ENCODE data around the gene HSH2D.

The HSH2D gene

DNA sequence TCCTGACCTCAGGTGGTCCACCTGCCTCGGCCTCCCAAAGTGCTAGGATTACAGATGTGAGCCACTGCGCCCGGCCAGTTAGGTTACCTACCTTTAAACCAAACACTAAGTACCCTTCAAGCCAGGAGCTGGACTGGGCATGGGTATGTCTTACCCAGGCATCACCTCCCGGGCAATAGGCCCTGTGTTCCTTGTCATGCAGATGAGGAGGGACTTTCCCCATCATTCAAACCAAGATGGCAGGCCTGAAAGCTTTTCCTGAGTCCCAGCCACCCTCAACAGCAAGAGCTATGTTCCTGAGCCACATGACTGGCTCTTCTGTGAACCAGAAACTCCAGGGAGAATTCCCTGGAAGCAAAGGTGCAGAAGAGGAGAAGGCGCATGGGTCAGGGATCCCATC lies 22.3 kb upstream of the HSH2D start:
- no peak for DNase-seq

DNA sequence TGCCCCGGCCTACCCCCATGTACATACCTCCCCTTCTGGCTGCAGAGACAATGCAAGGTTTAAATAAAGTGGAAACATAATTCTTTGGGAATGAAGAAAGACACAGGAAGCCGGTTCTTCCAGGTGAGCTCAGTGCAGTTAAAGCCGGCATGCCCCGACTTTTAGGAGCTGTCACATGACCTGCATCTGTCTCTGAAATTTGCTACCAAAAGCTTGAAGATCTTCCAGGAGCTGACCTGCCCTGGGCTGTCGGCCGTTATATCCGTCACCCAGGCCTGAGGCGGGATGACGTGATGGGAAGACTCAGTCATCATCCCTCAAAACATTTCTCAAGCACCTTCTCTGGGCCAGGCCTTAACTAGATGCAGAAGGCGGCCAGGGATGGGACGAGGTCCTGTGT lies 21.5 kb upstream of the HSH2D start:
- no peak for DNase-seq

DNA sequence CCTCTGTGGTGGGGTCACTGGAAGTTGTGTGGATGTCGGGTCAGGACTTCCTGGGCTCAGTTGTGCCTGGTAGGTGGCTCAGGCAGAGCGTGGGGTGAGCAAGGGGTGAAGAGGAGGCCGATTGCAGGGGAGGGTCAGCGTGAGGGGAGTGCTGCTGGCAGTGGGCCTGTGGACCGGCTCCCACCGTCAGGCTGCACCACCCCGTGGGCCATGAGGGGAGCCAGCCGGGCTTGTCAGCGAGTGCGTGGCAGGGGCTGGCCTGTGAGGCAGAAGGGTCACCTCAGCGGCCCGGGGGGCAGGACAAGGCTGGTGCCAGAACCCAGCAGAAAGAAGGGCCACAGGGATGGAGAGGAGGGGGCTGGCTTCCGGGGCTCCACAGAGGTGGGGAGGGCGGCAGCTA lies 18.5 kb upstream of the HSH2D start:
- no peak for DNase-seq

DNA sequence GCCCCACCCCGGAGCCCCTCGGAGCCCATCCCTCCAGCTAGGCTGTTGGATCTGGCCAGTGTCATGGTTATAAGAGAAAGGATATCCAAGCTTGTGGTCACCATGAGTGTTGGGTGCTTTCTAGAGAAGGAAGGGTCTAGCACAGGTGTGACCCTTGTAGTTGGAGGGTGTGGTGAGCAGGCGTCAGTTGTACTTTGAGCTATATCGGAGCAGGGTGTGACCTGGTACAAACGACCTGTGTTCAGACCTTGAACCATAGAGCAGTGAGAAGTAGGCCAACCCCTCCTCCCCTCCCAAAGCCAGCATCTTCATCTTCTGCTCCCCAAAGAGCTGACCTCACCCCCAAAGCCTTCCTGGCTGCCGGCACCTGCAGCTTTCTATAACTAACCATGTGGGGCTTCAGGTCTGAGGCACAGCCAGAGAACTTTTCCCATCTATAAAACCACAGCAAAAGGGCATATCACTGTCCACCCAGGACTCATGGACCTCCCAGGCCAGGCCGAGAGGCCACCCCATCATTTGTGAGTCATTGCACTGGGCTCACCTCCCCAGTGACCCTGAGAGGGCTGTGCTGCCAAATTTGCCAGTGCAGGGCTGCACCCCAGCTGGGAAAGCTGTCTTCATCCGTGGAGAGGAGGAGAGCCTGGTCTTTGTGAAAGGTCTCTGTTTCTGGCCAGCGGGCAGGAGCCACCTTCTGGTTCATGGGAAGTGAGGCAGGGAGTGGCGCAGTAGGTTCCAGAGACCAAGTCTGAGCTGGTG lies 17.6 kb upstream of the HSH2D start:
- DNase-seq, result no peak

DNA sequence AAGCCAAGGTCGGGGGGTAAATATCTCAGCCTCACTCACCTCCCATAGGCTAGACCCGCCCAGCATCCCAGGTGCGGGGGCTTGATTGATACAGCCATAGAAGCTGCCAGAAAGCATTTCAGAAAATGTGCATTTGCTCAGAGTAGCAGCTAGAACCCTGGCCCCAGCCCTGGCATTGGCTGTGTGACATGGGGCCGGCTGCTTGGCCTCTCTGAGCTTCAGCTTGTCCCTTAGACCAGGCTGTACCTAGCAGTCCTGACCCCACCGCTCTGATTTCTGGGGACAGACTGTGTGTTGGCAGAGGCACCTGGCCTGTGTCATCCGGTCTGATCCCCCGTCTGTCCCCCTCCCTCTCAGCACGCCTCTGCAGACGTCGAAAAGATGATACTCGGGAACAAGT lies 16.4 kb upstream of the HSH2D start:
- DNase-seq, result no peak

DNA sequence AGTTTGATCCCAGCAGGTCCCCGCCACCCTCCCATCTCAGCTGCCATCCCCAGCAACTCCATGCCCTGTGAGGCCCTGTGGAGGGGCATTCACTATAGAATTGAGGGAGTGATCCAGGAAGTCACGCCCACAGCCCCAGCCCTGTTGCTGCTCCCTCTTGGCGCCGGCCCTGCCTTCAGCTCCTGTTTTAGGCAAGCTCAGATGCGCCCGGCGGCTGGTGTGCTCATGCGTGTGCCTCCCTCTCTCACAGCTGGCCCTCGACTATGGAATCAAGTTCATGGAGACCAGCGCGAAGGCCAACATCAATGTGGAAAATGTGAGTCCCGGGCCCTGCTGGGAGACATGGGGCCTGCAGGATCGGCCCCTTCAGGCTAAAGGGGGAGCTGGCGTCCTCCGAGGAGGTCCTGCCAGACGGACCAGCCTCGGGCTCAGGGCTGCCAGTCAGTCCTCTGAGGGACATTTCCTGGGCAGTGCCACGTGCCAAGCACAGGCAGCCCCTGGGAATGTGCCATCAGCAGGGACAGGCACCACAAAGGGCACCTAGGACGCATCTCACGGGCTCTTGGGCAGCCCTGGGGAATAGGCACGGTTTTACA lies 15.6 kb upstream of the HSH2D start:
- no peak for DNase-seq

DNA sequence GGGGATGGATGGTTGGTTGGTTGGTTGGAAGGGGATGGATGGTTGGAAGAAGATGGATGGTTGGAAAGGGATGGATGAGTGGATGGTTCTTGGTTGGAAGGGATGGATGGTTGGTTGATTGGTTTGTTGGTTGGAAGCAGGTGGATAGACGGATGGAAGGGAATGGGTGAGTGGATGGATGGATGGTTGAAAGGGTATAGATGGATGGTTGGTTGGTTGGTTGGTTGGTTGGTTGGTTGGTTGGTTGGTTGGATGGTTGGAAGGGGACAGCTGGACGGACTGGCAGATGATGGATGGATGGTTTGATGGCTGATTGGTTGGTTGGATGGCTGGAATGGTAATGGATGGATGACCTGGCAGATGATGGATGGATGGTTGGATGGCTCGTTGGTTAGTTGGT lies 11.8 kb upstream of the HSH2D start:
- DNase-seq, result no peak

DNA sequence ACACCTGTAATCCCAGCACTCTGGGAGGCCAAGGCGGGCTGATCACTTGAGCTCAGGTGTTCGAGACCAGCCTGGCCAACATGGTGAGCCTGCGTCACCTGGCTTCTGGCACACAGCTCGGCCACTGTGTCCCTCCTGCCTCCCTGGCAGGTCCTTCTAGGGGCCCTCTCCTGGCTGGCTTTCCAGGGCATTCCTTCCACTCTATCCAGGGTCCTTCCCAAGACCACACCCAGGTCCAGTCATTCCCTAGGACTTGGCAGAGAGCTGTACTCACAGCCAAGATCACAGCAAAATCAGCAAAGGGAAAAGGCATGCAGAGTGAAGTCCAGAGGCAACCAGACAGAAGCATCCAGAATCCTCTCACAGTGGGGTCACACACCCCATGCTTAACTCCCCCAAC lies 9.7 kb upstream of the HSH2D start:
- DNase-seq, result no peak

DNA sequence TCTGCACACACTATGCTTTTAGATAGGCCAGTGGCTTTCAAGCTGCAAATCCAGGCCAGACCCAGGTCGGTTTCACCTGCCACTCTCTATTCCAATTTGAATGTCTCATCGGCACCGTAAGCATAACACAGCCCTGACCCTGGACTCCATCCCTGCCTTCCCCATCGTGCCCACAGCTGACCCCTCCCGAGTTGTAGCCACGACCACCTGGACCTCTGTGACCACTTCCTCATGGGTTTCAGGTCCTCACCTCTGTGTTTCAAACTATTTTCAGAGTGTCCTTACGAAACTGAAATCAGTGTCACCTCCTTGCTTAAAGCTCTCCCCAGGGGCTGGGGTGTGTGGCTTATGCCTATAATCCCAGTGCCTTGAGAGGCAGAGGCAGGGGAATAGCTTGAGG lies 9.0 kb upstream of the HSH2D start:
- DNase-seq, result no peak

DNA sequence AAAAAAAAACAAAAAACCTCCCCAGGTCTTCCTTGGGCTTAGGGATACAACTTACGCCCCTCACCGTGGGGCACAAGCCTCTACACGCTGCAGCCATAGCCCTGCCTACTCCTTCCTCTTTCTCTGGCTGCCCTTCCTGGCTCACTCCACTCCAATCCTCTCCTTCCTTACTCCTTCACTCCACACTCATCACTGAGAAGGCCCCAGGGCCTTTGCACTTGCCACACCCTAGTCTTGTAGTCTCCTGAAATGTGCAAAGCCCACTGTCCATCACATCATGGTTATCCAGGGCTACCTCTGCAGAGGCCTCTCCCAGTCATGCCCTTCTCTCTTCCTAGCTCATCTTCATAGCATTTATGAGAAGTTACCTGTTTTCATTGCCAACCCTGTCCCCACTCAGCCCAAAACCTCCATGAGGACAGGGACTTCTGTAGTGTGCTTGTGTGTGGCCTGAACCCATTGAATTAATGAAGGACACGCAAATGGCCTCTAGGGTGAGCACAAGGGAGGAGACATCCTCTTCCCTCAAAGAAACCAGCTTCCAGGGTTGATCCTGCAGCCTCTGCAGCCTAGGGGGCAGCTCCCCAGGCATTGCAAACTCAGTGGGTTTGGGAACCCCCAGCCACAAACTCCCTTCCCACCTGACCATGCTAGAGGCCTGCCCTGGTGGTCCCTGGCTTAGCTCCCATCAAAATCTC lies 7.9 kb upstream of the HSH2D start:
- DNase-seq, result no peak

DNA sequence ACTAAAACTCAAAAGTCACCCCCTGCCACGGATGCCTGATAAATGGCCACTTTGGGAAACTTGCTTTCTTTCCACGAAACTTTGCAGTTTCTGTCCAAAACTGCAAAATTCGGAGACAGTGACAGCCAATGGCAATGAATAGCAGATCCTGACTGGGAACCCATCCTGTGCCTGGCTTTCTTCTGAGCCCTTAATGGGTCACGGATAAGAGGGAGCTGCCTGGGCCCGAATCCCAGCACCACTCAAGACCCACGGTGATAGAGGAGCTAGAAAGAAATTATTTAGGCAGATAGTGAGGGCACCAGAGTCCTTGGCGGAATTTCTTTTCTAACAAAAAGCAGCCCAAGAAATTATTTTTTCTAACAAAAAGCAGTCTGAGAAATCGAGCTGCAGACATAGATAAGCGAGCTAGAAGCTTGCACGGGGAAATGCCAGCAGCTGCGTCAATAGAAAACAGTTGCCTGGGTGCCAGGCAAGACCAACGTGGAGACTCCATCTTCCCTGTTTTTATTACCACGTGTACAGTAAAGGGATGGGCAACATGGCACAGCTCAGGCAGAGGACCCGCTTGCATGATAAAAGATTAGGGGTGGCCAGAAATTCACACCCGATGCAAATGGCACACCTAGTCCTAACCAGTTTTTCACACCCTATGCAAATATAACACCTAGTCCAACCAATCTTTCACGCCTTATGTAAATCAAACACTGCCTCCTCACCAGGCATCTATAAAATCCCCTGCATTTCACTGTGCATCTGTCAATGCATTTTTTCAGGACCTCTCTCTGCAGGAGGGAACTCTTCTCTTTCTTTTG lies 7.1 kb upstream of the HSH2D start:
- DNase-seq, result no peak

DNA sequence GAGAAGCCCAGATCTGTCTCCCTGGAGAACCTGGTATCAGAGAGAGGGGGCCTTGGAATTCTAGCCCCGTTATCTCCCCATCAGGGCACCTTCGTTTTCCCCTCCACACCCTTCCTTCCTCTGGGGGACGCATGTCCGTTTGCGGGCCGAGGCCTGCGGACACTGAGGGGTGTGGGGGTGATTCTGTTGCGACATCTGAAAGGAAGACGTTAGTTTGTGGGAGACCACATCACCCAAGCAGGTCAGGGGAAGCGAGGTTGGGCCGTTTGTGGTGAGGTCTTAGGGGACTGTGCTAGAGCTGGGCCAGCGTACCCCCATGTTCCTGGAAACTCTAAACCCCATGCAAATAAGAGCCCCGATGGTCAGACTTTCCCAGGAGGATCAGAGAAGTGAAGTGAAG lies 3.7 kb upstream of the HSH2D start:
- no peak for DNase-seq

DNA sequence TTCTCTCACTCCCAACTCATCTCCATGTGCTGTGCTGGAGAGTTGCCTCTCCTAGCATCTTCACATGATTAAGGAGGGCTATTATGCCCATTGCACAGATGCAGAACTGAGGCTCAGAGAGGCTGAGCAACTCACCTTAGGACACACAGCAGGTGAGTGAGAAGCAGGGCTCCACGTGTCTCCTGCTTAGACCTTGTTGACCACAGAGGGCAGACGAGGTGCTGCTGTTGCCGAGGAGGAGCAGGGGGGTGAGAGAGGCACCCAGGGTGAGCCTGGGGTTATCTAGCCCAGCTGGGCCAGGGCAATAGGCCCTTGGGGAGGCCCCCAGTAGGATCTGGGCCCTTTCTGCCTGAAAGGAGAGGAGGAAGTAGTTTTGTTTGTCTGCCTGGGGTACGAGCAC lies 2.4 kb upstream of the HSH2D start:
- DNase-seq, result no peak

DNA sequence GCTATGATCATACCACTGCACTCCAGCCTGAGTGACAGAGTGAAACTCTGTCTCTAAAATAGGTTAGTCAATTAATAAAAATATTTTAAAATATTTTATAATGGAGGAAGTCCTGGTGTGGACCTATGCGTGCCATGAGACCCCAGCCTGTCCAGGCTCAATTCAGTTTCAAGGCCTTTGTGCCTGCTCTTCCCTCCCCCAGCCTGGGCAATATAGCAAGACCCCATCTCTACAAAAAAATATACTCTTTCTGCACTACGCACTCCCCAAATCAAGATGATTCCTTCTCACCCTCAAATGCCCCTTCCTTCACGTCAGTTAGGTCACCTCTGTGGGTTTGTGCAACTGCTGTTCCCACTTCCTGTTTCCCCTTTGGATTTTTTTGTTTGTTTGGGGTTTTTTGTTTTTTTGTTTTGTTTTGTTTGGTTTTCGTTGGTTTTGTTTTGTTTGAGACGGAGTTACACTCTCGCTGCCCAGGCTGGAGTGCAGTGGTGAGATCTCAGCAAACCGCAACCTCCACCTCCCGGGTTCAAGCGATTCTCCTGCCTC lies 1.4 kb upstream of the HSH2D start:
- DNase-seq, result no peak

DNA sequence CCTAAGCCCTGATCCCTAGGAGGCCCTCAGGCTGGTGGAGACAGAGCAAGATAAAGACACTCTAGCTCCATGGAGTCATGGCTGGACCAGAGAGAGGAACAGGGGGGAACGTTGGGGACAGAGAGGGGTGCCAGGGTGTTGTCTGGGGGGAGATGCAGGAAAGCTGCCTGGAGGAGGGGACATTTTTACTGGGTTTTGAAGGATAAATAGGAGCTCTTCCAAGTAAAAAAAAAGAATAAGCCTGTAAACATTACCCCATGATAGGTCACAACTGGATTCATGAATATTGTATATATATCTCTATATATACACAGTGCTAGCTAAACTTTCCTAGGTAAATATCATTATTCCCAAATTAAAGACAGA lies 714 bp downstream of the HSH2D start:
- no peak for DNase-seq

DNA sequence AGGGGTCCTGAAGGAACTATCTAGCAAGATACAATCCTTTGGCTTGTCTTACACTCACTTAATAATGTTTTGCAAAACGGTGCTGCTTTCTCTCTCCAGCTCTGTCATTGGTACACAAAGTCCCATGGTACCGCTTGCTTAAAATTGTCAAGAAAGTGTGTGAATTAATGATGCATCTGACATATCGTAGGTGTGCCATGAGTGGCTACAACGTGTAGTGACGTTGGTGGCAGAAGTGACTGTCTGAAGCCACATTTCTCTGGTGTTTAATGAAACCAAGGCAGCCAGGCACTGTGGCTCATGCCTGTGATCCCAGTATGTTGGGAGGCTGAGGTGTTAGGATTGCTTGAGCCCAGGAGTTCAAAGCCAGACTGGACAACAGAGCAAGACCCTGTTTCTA lies 2.6 kb downstream of the HSH2D start:
- DNase-seq, result no peak

DNA sequence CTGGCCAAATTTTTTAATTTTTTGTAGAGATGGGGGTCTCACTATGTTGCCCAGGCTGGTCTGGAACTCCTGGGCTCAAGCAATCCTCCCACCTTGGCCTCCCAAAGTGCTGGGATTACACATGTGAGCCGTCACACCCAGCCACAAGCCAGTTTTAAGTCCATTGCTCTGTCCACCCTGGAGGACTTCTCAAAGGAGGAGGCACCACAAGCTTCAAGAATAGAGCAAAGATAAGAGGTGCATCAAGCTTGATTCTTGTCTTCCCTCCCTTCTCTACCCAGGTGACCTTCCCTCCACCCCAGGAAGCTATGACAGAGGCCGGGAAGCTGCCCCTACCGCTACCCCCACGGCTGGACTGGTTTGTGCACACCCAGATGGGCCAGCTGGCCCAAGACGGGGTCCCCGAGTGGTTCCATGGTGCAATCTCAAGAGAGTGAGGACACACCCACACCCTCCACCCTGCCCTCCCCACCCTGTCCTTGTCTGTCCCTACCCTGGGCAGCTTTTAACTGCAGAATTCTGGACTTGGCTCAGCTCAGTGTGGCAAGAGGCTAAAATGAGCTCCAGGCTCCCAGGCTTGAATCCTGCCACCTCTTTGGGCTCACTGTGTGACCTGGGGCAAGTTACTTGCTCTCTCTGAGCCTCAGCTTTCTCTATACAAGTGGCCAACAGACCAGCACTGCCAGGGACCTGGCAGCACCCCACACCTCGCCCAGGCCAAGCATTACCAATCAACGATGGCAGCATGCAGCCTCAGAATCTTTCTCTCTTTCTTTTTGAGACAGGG lies 5.2 kb downstream of the HSH2D start:
- DNase-seq, result no peak

DNA sequence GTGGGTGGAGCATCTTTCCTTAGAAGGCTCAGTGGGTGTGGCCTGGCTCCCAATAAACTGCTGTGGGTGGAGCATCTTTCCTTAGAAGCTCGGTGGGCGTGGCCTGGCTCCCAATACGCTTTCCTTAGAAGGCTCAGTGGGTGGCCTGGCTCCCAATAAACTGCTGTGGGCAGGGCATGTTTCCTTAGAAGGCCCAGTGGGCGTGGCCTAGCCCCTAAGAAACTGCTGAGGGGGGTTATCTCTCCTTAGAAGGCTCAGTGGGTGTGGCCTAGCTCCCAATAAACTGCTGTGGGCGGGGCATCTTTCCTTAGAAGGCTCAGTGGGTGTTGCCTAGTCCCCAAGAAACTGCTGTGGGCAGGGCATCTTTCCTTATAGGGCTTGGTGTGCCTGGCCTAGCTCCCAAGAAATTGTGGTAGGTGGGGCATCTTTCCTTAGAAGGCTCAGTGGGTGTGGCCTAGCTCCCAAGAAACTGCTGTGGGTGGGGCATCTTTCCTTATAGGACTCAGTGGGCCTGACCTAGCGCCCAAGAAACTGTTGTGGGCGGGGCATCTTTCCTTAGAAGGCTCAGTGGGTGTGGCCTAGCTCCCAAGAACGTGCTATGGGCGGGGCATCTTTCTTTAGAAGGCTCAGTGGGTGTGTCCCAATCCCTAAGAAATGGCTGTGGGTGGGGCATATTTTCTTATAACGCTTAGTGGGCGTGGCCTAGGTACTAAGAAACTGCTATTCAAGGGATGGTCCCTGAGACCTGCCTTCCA lies 10.3 kb downstream of the HSH2D start:
- no peak for DNase-seq

DNA sequence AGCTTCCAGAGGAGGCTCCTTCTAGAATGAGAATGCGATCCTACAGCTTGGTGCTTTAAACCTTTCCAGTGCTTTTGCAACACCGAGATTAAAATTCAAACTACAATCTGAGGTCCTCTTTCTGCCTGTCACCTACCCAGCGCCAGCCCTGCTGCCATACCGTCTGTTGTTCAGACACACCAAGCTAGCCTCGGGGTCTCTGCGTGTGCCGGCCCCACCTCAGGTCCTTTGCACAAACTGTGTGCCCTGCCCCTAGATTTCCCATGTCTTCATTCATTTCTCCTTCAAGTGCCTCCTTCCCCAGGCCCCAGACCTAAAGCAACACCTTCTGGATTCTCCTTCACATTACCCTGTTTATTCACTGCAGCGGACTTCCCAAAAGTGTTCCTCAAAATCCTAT lies 11.1 kb downstream of the HSH2D start:
- DNase-seq, result no peak

DNA sequence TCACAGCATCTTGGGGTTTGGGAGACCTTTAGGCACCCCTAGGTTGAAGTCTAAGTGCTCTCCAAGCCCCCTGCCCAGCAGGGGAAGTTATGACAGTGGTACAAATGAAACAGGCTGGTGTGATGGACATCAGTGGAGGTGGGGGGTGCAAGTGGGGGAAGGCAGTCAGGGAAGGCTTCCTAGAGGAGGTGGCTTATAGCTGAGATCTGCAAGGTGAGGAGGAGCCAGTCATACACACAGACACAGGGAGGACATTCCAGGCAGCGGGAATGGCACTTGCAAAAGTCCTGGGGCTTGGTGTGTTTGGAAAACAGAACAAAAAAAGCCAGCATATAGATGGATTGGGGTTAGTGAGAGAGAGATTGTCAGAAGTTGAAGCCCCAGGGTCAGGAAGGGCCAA lies 11.6 kb downstream of the HSH2D start:
- no peak for DNase-seq

DNA sequence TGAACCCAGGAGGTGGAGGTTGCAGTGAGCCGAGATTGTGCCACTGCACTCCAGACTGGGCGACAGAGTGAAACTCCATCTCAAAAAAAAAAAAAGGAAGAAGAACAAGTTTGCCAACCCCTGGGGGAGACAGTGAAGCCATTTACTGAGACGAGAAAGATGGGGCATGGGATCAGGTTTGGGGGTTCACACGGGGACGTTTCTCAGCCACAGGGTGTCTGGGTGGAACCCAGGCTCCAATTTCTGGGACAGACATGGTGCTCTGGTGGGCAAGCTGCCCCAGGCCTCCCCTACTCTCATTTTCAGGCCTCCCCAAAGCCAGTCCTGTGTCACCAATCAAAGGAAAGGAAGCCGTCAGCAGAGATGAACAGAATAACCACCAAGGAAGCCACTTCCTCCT lies 13.4 kb downstream of the HSH2D start:
- DNase-seq, result no peak

DNA sequence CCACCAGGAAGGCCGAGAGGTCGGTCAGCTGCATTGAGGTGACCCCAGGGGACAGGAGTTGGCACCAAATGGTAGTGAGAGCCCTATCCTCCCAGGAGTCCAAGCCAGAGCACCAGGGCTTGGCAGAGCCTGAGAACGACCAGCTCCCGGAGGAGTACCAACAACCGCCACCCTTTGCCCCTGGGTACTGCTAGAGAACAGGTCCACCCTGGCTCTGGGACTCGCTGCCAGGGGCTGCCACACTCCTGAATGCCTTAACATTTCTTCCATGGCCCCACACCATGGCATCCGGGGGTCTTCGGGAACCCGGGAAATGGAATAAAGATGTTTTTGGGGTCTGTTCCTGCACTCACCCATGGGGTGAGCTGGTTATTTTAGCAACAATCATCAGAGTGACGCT lies 14.1 kb downstream of the HSH2D start:
- no peak for DNase-seq

Data from kidney glomerular epithelial cell (primary cell).